HCT116 (cell line): ENCODE measurements around the gene TDO2. TPM values are rescaled to one million over a fixed set of nuclear protein-coding genes. Genes with fewer than 3 reads are reported as not detected.

ENCODE experiments used
- ATAC-seq: fragments of 200-7000 bp; cut with Tn5 transposase; 2 replicates; pipeline ENCODE4 v1.9.1; 2020; ENCODE audit warnings: mild to moderate bottlenecking, moderate library complexity
- BruUV-seq: library from RNA; stranded (reverse); fragments of 400-500 nt; replicated peaks from 2 replicates; lab custom pipeline; 2021; lab: Mats Ljungman, UMichigan
- CTCF ChIA-PET: fragments of 300-600 bp; sonication (Branson Sonifier 250); formaldehyde crosslinking; loops from one replicate; lab custom pipeline; 2021; ENCODE audit warnings: antibody characterized with exemption; lab: Charles Lee
- POLR2A ChIA-PET: fragments of 300-600, 350-600 bp; sonication (Branson Sonifier 250); formaldehyde crosslinking; loops from one replicate; lab custom pipeline; 2021; ENCODE audit warnings: antibody characterized with exemption; lab: Charles Lee
- RAD21 ChIA-PET, 2 experiments: fragments of 300-600 bp; sonication (Branson Sonifier 250); formaldehyde crosslinking; loops; one replicate each; lab custom pipeline; 2023; ENCODE audit warnings: low total read pairs in 2 of 2; ENCODE audit not compliant: uncharacterized antibody in 2 of 2, unreplicated experiment in 2 of 2, low non-redundant PET in 1 of 2; lab: Charles Lee
- DNase-seq: peaks from one replicate; pipeline ENCODE4 v3.0.0-alpha.2; 2010; ENCODE audit warnings: low read depth, low spot score
- H2AFZ ChIP-seq: fragments of 200-600 bp; shearing (Covaris generic), sonication (generic); 2 replicates; pipeline ENCODE4 v1.6.1; 2017; ENCODE audit warnings: low read depth, mixed run types, mixed read lengths, antibody characterized with exemption, low read length; ENCODE audit not compliant: poor library complexity, severe bottlenecking
- H3K27ac ChIP-seq: 2 replicates; pipeline ENCODE4 v1.5.1; 2012; ENCODE audit warnings: low read depth, low read length
- H3K27me3 ChIP-seq: fragments of 200-600 bp; sonication (generic); 2 replicates; pipeline ENCODE4 v1.6.1; 2016; ENCODE audit warnings: mixed run types, low read length, mixed read lengths; ENCODE audit not compliant: insufficient read depth
- H3K36me3 ChIP-seq, 2 experiments: fragments of 200-500 bp in 1 of 2; fragments of 200-600 bp in 1 of 2; sonication (Bioruptor generic) in 1 of 2; sonication (generic) in 1 of 2; 2 replicates each; pipeline versions ENCODE4 v1.5.1 to v1.6.1; 2014 to 2016; ENCODE audit warnings: low read length in 2 of 2, inconsistent platforms in 1 of 2, mixed read lengths in 1 of 2, mixed run types in 1 of 2; ENCODE audit not compliant: insufficient read depth in 2 of 2, control insufficient read depth in 1 of 2
- H3K4me1 ChIP-seq, 2 experiments: fragments of 200-600 bp in 1 of 2; sonication (generic) in 1 of 2; 2 replicates each; pipeline versions ENCODE4 v1.5.1 to v1.6.1; 2012 to 2017; ENCODE audit warnings: low read length in 2 of 2, inconsistent platforms in 1 of 2, mild to moderate bottlenecking in 1 of 2, mixed read lengths in 1 of 2, mixed run types in 1 of 2, moderate library complexity in 1 of 2; ENCODE audit not compliant: insufficient read depth in 2 of 2, control insufficient read depth in 1 of 2
- H3K4me2 ChIP-seq: fragments of 200-600 bp; sonication (generic); 2 replicates; pipeline ENCODE4 v1.6.1; 2017; ENCODE audit warnings: mixed run types, low read length, mixed read lengths
- H3K4me3 ChIP-seq, 2 experiments: fragments of 200-600 bp in 1 of 2; sonication (generic) in 1 of 2; replicated peaks in 1 of 2; 2 replicates each; pipeline ENCODE4 v1.5.1; 2011 to 2016; ENCODE audit warnings: low read length in 2 of 2, control low read depth in 1 of 2, low read depth in 1 of 2, mild to moderate bottlenecking in 1 of 2, mixed read lengths in 1 of 2, mixed run types in 1 of 2
- H3K79me2 ChIP-seq: fragments of 200-600 bp; sonication (generic); 2 replicates; pipeline ENCODE4 v1.6.1; 2017; ENCODE audit warnings: mild to moderate bottlenecking, mixed run types, low read length, moderate library complexity, mixed read lengths; ENCODE audit not compliant: insufficient read depth
- H3K9ac ChIP-seq: fragments of 200-600 bp; sonication (generic); 2 replicates; pipeline ENCODE4 v1.6.1; 2016; ENCODE audit warnings: low read length, mixed read lengths
- H3K9me2 ChIP-seq: fragments of 200-600 bp; sonication (generic), shearing (Covaris generic); 2 replicates; pipeline ENCODE4 v1.6.1; 2017; ENCODE audit warnings: mixed run types, mild to moderate bottlenecking, moderate library complexity; ENCODE audit not compliant: insufficient read depth
- H3K9me3 ChIP-seq, 2 experiments: fragments of 200-500 bp in 1 of 2; fragments of 200-600 bp in 1 of 2; sonication (Bioruptor generic) in 1 of 2; sonication (generic) in 1 of 2; 2 replicates each; pipeline ENCODE4 v1.6.1; 2014 to 2017; ENCODE audit warnings: low read length in 2 of 2, mixed read lengths in 2 of 2, inconsistent platforms in 1 of 2, low read depth in 1 of 2, mild to moderate bottlenecking in 1 of 2, mixed run types in 1 of 2, moderate library complexity in 1 of 2; ENCODE audit not compliant: control insufficient read depth in 1 of 2, insufficient read depth in 1 of 2
- H4K20me1 ChIP-seq: fragments of 200-600 bp; sonication (generic), shearing (Covaris generic); 2 replicates; pipeline ENCODE4 v1.6.1; 2017; ENCODE audit warnings: mixed run types, mild to moderate bottlenecking, moderate library complexity; ENCODE audit not compliant: insufficient read depth
- CBX3 ChIP-seq: IDR thresholded peaks from 2 replicates; pipeline ENCODE4 v1.6.1; 2012; ENCODE audit warnings: low read depth
- EGR1 ChIP-seq: IDR thresholded peaks from 2 replicates; pipeline ENCODE4 v1.6.1; 2012; ENCODE audit warnings: low read depth
- ELF1 ChIP-seq: IDR thresholded peaks from 2 replicates; pipeline ENCODE4 v1.6.1; 2012; ENCODE audit warnings: low read depth, borderline replicate concordance
- JUND ChIP-seq: IDR thresholded peaks from 2 replicates; pipeline ENCODE4 v1.6.1; 2012
- RAD21 ChIP-seq: IDR thresholded peaks from 2 replicates; pipeline ENCODE4 v1.6.1; 2012; ENCODE audit warnings: low read depth, mild to moderate bottlenecking
- SIN3A ChIP-seq: IDR thresholded peaks from 2 replicates; pipeline ENCODE4 v1.6.1; 2012; ENCODE audit warnings: low read depth
- SRF ChIP-seq: IDR thresholded peaks from 2 replicates; pipeline ENCODE4 v1.6.1; 2012; ENCODE audit warnings: low read depth
- TCF7L2 ChIP-seq: IDR thresholded peaks from 2 replicates; pipeline ENCODE4 v1.7.0; 2011; ENCODE audit warnings: borderline replicate concordance, inconsistent platforms; ENCODE audit not compliant: insufficient read depth, insufficient read length; ENCODE audit errors: extremely low read depth
- ZBTB33 ChIP-seq: IDR thresholded peaks from 2 replicates; pipeline ENCODE4 v1.6.1; 2011; ENCODE audit warnings: mild to moderate bottlenecking, low read length, moderate library complexity; ENCODE audit not compliant: insufficient replicate concordance; ENCODE audit errors: extremely low read depth
- ZNF274 ChIP-seq: fragments of 200-500 bp; sonication (Bioruptor generic); IDR thresholded peaks from 2 replicates; pipeline ENCODE4 v1.6.1; 2014; ENCODE audit warnings: mild to moderate bottlenecking, low read depth, low read length, inconsistent platforms
- intact Hi-C: fragments of 100-400 bp; cut with micrococcal nuclease; formaldehyde crosslinking; loops from 2 replicates; pipeline ENCODE4 v1.10.0; 2022
- total RNA-seq: library from RNA; stranded (reverse); gene quantifications from one replicate; pipeline ENCODE4 v1.2.1, GENCODE V29; 2021; ENCODE audit not compliant: unreplicated experiment
- TF ChIP-seq, protein P1 (sequence below): IDR thresholded peaks from 2 replicates; pipeline ENCODE4 v1.6.1; 2012
- TF ChIP-seq, protein P2 (sequence below): IDR thresholded peaks from 2 replicates; pipeline ENCODE4 v1.6.1; 2012
- TF ChIP-seq, protein P3 (sequence below): IDR thresholded peaks from 2 replicates; pipeline ENCODE4 v1.6.1; 2012; ENCODE audit warnings: low read depth
- TF ChIP-seq, protein P4 (sequence below), 3 experiments: fragments of 200-600 bp in 1 of 3; sonication (generic) in 1 of 3; IDR thresholded peaks in 2 of 3; conservative IDR thresholded peaks in 1 of 3; 2 replicates each; pipeline ENCODE4 v1.5.1; 2012 to 2017; ENCODE audit warnings: low read depth in 2 of 3, low read length in 2 of 3, antibody characterized with exemption in 1 of 3, borderline replicate concordance in 1 of 3, control low read depth in 1 of 3, mild to moderate bottlenecking in 1 of 3, mixed read lengths in 1 of 3, mixed run types in 1 of 3, moderate library complexity in 1 of 3; ENCODE audit not compliant: insufficient read depth in 1 of 3

The TDO2 gene
- total RNA-seq, 1 experiment from 2014 or later: 0.27 TPM

DNA sequence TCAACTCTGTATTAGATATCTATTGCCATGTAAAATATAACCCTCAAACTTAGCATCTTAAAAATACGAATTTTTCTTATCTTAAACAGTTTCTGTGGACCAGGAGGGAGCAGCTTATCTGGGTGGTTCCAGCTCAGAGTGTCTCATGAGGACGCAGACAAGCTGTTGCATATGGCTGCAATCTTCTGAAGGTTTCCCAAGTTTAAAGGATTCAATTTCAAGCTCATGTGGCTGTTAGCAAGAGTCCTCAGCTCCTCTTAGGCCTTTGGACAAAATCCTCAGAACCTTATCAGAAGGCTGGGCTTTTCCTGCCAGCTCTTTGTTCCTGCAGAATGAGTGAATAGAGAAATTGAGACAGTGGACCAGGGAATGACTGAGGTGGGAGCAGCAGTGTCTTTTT lies 53.0 kb downstream of the TDO2 start:
- H3K9me3 ChIP-seq: no peaks in the 10 kb centered on the region
- TF ChIP-seq RAD21 (no peak), ZBTB33 (no peak), CBX3 (no peak), JUND (no peak), SRF (no peak), ELF1 (no peak), SIN3A (no peak), ZNF274 (no peak), TCF7L2 (no peak), EGR1 (no peak)
- TF ChIP-seq, protein P1, sequence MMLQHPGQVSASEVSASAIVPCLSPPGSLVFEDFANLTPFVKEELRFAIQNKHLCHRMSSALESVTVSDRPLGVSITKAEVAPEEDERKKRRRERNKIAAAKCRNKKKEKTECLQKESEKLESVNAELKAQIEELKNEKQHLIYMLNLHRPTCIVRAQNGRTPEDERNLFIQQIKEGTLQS: no peak
- TF ChIP-seq, protein P2, sequence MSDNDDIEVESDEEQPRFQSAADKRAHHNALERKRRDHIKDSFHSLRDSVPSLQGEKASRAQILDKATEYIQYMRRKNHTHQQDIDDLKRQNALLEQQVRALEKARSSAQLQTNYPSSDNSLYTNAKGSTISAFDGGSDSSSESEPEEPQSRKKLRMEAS: no peak
- TF ChIP-seq, protein P3, sequence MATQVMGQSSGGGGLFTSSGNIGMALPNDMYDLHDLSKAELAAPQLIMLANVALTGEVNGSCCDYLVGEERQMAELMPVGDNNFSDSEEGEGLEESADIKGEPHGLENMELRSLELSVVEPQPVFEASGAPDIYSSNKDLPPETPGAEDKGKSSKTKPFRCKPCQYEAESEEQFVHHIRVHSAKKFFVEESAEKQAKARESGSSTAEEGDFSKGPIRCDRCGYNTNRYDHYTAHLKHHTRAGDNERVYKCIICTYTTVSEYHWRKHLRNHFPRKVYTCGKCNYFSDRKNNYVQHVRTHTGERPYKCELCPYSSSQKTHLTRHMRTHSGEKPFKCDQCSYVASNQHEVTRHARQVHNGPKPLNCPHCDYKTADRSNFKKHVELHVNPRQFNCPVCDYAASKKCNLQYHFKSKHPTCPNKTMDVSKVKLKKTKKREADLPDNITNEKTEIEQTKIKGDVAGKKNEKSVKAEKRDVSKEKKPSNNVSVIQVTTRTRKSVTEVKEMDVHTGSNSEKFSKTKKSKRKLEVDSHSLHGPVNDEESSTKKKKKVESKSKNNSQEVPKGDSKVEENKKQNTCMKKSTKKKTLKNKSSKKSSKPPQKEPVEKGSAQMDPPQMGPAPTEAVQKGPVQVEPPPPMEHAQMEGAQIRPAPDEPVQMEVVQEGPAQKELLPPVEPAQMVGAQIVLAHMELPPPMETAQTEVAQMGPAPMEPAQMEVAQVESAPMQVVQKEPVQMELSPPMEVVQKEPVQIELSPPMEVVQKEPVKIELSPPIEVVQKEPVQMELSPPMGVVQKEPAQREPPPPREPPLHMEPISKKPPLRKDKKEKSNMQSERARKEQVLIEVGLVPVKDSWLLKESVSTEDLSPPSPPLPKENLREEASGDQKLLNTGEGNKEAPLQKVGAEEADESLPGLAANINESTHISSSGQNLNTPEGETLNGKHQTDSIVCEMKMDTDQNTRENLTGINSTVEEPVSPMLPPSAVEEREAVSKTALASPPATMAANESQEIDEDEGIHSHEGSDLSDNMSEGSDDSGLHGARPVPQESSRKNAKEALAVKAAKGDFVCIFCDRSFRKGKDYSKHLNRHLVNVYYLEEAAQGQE: no peak
- TF ChIP-seq, protein P4, sequence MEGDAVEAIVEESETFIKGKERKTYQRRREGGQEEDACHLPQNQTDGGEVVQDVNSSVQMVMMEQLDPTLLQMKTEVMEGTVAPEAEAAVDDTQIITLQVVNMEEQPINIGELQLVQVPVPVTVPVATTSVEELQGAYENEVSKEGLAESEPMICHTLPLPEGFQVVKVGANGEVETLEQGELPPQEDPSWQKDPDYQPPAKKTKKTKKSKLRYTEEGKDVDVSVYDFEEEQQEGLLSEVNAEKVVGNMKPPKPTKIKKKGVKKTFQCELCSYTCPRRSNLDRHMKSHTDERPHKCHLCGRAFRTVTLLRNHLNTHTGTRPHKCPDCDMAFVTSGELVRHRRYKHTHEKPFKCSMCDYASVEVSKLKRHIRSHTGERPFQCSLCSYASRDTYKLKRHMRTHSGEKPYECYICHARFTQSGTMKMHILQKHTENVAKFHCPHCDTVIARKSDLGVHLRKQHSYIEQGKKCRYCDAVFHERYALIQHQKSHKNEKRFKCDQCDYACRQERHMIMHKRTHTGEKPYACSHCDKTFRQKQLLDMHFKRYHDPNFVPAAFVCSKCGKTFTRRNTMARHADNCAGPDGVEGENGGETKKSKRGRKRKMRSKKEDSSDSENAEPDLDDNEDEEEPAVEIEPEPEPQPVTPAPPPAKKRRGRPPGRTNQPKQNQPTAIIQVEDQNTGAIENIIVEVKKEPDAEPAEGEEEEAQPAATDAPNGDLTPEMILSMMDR (IDR thresholded peaks at IDR 0.05 in 2 of 3, conservative IDR thresholded peaks at IDR 0.05 in 1 of 3; ENCODE audit: borderline replicate concordance in 1 of 3, insufficient read depth in 1 of 3, low read depth in 2 of 3, low read length in 2 of 3): no peak
- ChIA-PET CTCF (interaction anchor here (1.4 kb wide), 1 partner anchor 146 kb away, joined by 4 read pairs; no protein-coding TSS in a partner anchor), RAD21 (no interaction called here), POLR2A (no interaction called here)
- intact Hi-C loops: no loop called here
- no peak overlapping the region for H3K4me3 ChIP-seq
- H3K36me3 ChIP-seq: no peaks in the 10 kb centered on the region
- H3K27me3 ChIP-seq: no peaks in the 10 kb centered on the region
- DNase-seq (no peak), ATAC-seq (no peak)
- H3K9ac ChIP-seq: no peak overlapping the region
- no peaks in the 10 kb centered on the region for H3K79me2 ChIP-seq
- no peak overlapping the region for H3K4me2 ChIP-seq
- no peak overlapping the region for H2AFZ ChIP-seq
- H3K4me1 ChIP-seq: peaks cover 0 to 6% of the 10 kb centered on the region in 2 experiments; a peak in 1 of 4 replicates
- BruUV-seq: no TSS peak
- H4K20me1 ChIP-seq: no peaks in the 10 kb centered on the region
- no peaks in the 10 kb centered on the region for H3K9me2 ChIP-seq
- no peak overlapping the region for H3K27ac ChIP-seq
